Uterus (tissue), 2 donors: ENCODE data around the gene HSPG2.
"Not testable (repeated sequence)": the region's sequence is repeated elsewhere in the genome, so short reads cannot be mapped to it uniquely, and the experiment has no call there.

Experiments
- CTCF ChIP-seq, 4 experiments: fragments of 200-600 bp in 2 of 4; fragments of 450-650 bp in 2 of 4; sonication (generic) in 2 of 4; IDR thresholded peaks; one replicate each; pipeline ENCODE4 v1.5.1; 2016 to 2019; ENCODE audit warnings: antibody characterized with exemption in 4 of 4, mild to moderate bottlenecking in 2 of 4, moderate library complexity in 1 of 4
- POLR2A ChIP-seq, 2 donors: fragments of 450-650 bp; IDR thresholded peaks; one replicate each; pipeline ENCODE4 v1.6.1; 2016; ENCODE audit warnings: antibody characterized with exemption in 2 of 2, mild to moderate bottlenecking in 1 of 2, moderate library complexity in 1 of 2

DNA sequence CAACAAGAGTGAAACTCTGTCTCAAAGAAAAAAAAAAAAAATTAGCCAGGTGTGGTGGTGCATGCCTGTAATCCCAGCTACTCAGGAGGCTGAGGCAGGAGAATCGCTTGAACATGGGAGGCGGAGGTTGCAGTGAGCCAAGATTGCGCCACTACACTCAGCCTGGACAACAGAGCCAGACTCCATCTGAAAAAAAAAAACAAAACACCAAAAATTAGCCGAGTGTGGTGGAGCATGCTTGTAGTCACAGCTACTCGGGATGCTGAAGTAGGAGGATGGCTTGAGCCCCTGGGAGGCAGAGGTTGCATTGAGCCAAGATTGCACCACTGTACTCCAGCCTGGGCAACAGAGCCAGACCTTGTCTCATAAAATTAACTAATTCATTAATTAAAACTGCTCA is 160.2 kb downstream of the HSPG2 start:
- TF ChIP-seq CTCF, POLR2A (IDR thresholded peaks at IDR 0.05): not testable (repeated sequence)
